CD4-positive, alpha-beta memory T cell (primary cell): ENCODE measurements around the gene GGN. TPM values are rescaled to one million over a fixed set of nuclear protein-coding genes. Genes with fewer than 3 reads are reported as not detected.

Source experiments
- CTCF ChIA-PET: fragments of 350-600 bp; sonication (Branson Sonifier 250); formaldehyde crosslinking; loops from one replicate; lab custom pipeline; 2021; ENCODE audit warnings: inconsistent platforms; ENCODE audit not compliant: partially characterized antibody; lab: Charles Lee
- POLR2A ChIA-PET: fragments of 350-600 bp; sonication (Branson Sonifier 250); formaldehyde crosslinking; loops from one replicate; lab custom pipeline; 2021; ENCODE audit not compliant: partially characterized antibody; lab: Charles Lee
- DNase-seq, 5 donors: peaks; one replicate each; pipeline versions ENCODE4 v3.0.0 to v3.0.0-alpha.2; 2020 to 2022; ENCODE audit warnings: mixed read lengths in 1 of 5
- H3K27ac ChIP-seq: one replicate; pipeline ENCODE4 v1.7.0; 2013; ENCODE audit warnings: low read depth, low read length
- H3K27me3 ChIP-seq: 2 replicates; pipeline ENCODE4 v1.7.0; 2013; ENCODE audit warnings: mild to moderate bottlenecking, low read length, moderate library complexity; ENCODE audit not compliant: insufficient read depth
- H3K36me3 ChIP-seq: 2 replicates; pipeline ENCODE4 v1.7.0; 2013; ENCODE audit warnings: mild to moderate bottlenecking, low read length, moderate library complexity; ENCODE audit not compliant: insufficient read depth
- H3K4me1 ChIP-seq: 2 replicates; pipeline ENCODE4 v1.7.0; 2013; ENCODE audit warnings: mild to moderate bottlenecking, low read length, moderate library complexity; ENCODE audit not compliant: insufficient read depth
- H3K4me3 ChIP-seq, 2 donors: one replicate each; pipeline ENCODE4 v1.7.0; 2013; ENCODE audit warnings: low read length in 2 of 2, mild to moderate bottlenecking in 1 of 2
- H3K9me3 ChIP-seq, 2 donors: one replicate each; pipeline ENCODE4 v1.7.0; 2013; ENCODE audit warnings: low read length in 2 of 2, control low read depth in 1 of 2; ENCODE audit not compliant: control insufficient read depth in 1 of 2
- H3K27ac Mint-ChIP-seq, 7 donors: one replicate each; pipeline ENCODE4 v1.8.0; 2020 to 2021; ENCODE audit warnings: mixed read lengths in 7 of 7, mild to moderate bottlenecking in 6 of 7, inconsistent platforms in 3 of 7, moderate library complexity in 3 of 7
- H3K27me3 Mint-ChIP-seq, 2 donors: one replicate each; pipeline ENCODE4 v1.8.0; 2020 to 2021; ENCODE audit warnings: mixed read lengths in 2 of 2
- H3K36me3 Mint-ChIP-seq, 2 donors: one replicate each; pipeline ENCODE4 v1.8.0; 2020 to 2021; ENCODE audit warnings: mixed read lengths in 2 of 2, inconsistent platforms in 1 of 2, mild to moderate bottlenecking in 1 of 2
- H3K4me1 Mint-ChIP-seq, 4 donors: one replicate each; pipeline ENCODE4 v1.8.0; 2020 to 2021; ENCODE audit warnings: mixed read lengths in 4 of 4, mild to moderate bottlenecking in 1 of 4
- H3K4me3 Mint-ChIP-seq, 8 donors: one replicate each; pipeline ENCODE4 v1.8.0; 2020 to 2021; ENCODE audit warnings: mixed read lengths in 8 of 8, mild to moderate bottlenecking in 7 of 8, moderate library complexity in 6 of 8, inconsistent platforms in 3 of 8
- H3K9me3 Mint-ChIP-seq, 8 donors: one replicate each; pipeline ENCODE4 v1.8.0; 2020 to 2021; ENCODE audit warnings: mixed read lengths in 8 of 8, mild to moderate bottlenecking in 5 of 8, inconsistent platforms in 3 of 8, moderate library complexity in 1 of 8
- intact Hi-C: fragments of 100-400 bp; cut with micrococcal nuclease; formaldehyde crosslinking; loops from one replicate; pipeline ENCODE4 v1.15.1; 2023
- polyA plus RNA-seq, 2 donors: library from polyadenylated mRNA; unstranded; fragments of 300-500 nt; fragmentation: Illumina TruSeq; gene quantifications; one replicate each; pipeline ENCODE4 v1.2.3, GENCODE V29; 2021
- total RNA-seq, 2 experiments: library from RNA; stranded (reverse); gene quantifications; one replicate each; pipeline ENCODE4 v1.2.3, GENCODE V29; 2021

GGN gene
- total and polyA plus RNA-seq, 4 experiments from 2014 or later = 0.15 TPM; not detected in 3

- H3K27me3 ChIP-seq = no peaks in the 10 kb centered on the region
- Mint-ChIP-seq H3K4me3 (peak within 1 kb of the TSS; percentile 89 to 95 (median 90)), H3K27me3 (no peaks in the 10 kb centered on the region), H3K27ac (peak within 1 kb of the TSS; percentile 88 to 97 (median 96)), H3K4me1 (peaks cover 2 to 17% (median 13%) of the 10 kb centered on the region in 4 donors), H3K9me3 (no peaks in the 10 kb centered on the region), H3K36me3 (peaks cover 5 to 14% of the 10 kb centered on the region in 2 donors)
- H3K4me3 ChIP-seq = peak within 1 kb of the TSS; percentile 52 to 94
- DNase-seq = peak; percentile 97 to 99 (median 98)
- H3K27ac ChIP-seq = peak within 1 kb of the TSS; percentile 77
- peaks cover 4% of the 10 kb centered on the region for H3K36me3 ChIP-seq
- intact Hi-C loops = loop anchor here (1.0 to 5.0 kb wide), 11 partner anchors 15 to 549 kb away; partner anchors contain the start of genes CATSPERG, EIF3K, GGN and MRPS12
- ChIA-PET CTCF (interaction anchor here (0.6 to 4.1 kb wide), 60 partner anchors 9 to 676 kb away, joined by 3 to 47 read pairs (median 5); partner anchors contain the start of genes ACTN4, ECH1, EIF3K and GGN), POLR2A (interaction anchor here (0.6 to 4.5 kb wide), 42 partner anchors 9 to 987 kb away, joined by 3 to 77 read pairs (median 5); partner anchors contain the start of genes ACTN4, CATSPERG, ECH1 and EIF3K)
- H3K9me3 ChIP-seq = no peaks in the 10 kb centered on the region
- peaks cover 15% of the 10 kb centered on the region for H3K4me1 ChIP-seq
Observed at GRCh38 chr19:38402967-38403674, 15.3 kb upstream of the GGN start, which contains the start of gene FAM98C. Gene FAM98C (plus strand): TSS chr19:38403093. CDS start chr19:38403154, 61 bp downstream.

- Mint-ChIP-seq H3K27me3 (no peaks in the 10 kb centered on the region), H3K4me3 (peak overlapping the region; percentile 89 to 95 (median 90)), H3K27ac (peak overlapping the region; percentile 88 to 97 (median 96)), H3K36me3 (peaks cover 5 to 14% of the 10 kb centered on the region in 2 donors), H3K9me3 (no peaks in the 10 kb centered on the region), H3K4me1 (peaks cover 2 to 17% (median 13%) of the 10 kb centered on the region in 4 donors)
- ChIA-PET CTCF (interaction anchor here (0.6 to 4.1 kb wide), 58 partner anchors 8 to 677 kb away, joined by 3 to 47 read pairs (median 5); partner anchors contain the start of genes ACTN4, ECH1, EIF3K and GGN), POLR2A (interaction anchor here (0.6 to 4.5 kb wide), 39 partner anchors 8 to 987 kb away, joined by 3 to 77 read pairs (median 5); partner anchors contain the start of genes ACTN4, CATSPERG, ECH1 and EIF3K)
- H3K4me3 ChIP-seq = peak overlapping the region in 1 of 2 donors; percentile 71
- peaks cover 15% of the 10 kb centered on the region for H3K4me1 ChIP-seq
- intact Hi-C loops = loop anchor here (1.0 to 5.0 kb wide), 5 partner anchors 28 to 468 kb away; partner anchors contain the start of genes EIF3K and PSMD8
- no peaks in the 10 kb centered on the region for H3K9me3 ChIP-seq
- no peaks in the 10 kb centered on the region for H3K27me3 ChIP-seq
- DNase-seq = no peak
- H3K36me3 ChIP-seq = peaks cover 4% of the 10 kb centered on the region
- peak overlapping the region; percentile 61 for H3K27ac ChIP-seq
Observed at GRCh38 chr19:38402623-38402966, 14.8 kb upstream of the GGN start.

GRCh38 chr19:38401148-38401547, 13.3 kb upstream of the GGN start:
- intact Hi-C loops = loop anchor here (5.0 kb wide), 1 partner anchor 331 kb away; no protein-coding TSS in a partner anchor
- no peak for DNase-seq
- POLR2A ChIA-PET = interaction anchor here (1.3 to 4.5 kb wide), 3 partner anchors 13 to 529 kb away, joined by 5 to 77 read pairs (median 28); partner anchors contain the start of genes GGN, MRPS12, PSMD8 and SARS2
- H3K4me3 ChIP-seq = no peak overlapping the region
- H3K36me3 ChIP-seq = no peaks in the 10 kb centered on the region
- no peaks in the 10 kb centered on the region for H3K27me3 ChIP-seq
- Mint-ChIP-seq H3K27ac (peak overlapping the region in 3 of 7 donors; percentile 11 to 88 (median 35)), H3K36me3 (peaks cover 0 to 10% of the 10 kb centered on the region in 2 donors), H3K9me3 (no peaks in the 10 kb centered on the region), H3K4me3 (peak overlapping the region in 1 of 8 donors; percentile 22), H3K4me1 (peaks cover 8 to 30% (median 21%) of the 10 kb centered on the region in 4 donors), H3K27me3 (no peaks in the 10 kb centered on the region)
- CTCF ChIA-PET = interaction anchor here (1.5 kb wide), 1 partner anchor 529 kb away, joined by 8 read pairs; the partner anchor contains the start of genes MRPS12 and SARS2
- peaks cover 23% of the 10 kb centered on the region for H3K4me1 ChIP-seq
- H3K27ac ChIP-seq = no peak overlapping the region
- no peaks in the 10 kb centered on the region for H3K9me3 ChIP-seq

GRCh38 chr19:38400361-38400760, 12.5 kb upstream of the GGN start:
- H3K27me3 ChIP-seq = no peaks in the 10 kb centered on the region
- peaks cover 8 to 30% (median 21%) of the 10 kb centered on the region in 4 donors for H3K4me1 Mint-ChIP-seq
- no peaks in the 10 kb centered on the region for H3K9me3 Mint-ChIP-seq
- DNase-seq = no peak
- intact Hi-C loops = loop anchor here (5.0 kb wide), 1 partner anchor 332 kb away; no protein-coding TSS in a partner anchor
- no peaks in the 10 kb centered on the region for H3K36me3 ChIP-seq
- H3K27me3 Mint-ChIP-seq = no peaks in the 10 kb centered on the region
- POLR2A ChIA-PET = interaction anchor here (0.6 to 1.3 kb wide), 2 partner anchors 13 to 369 kb away, joined by 3 to 5 read pairs; partner anchors contain the start of gene GGN
- H3K4me3 ChIP-seq = no peak overlapping the region
- CTCF ChIA-PET = interaction anchor here (1.5 kb wide), 1 partner anchor 530 kb away, joined by 8 read pairs; the partner anchor contains the start of genes MRPS12 and SARS2
- peak overlapping the region in 4 of 7 donors; percentile 13 to 73 (median 58) for H3K27ac Mint-ChIP-seq
- H3K27ac ChIP-seq = no peak overlapping the region
- H3K36me3 Mint-ChIP-seq = peaks cover 0 to 7% of the 10 kb centered on the region in 2 donors
- H3K4me3 Mint-ChIP-seq = peak overlapping the region in 1 of 8 donors; percentile 1
- H3K4me1 ChIP-seq = peaks cover 26% of the 10 kb centered on the region
- no peaks in the 10 kb centered on the region for H3K9me3 ChIP-seq

- Mint-ChIP-seq H3K27me3 (no peaks in the 10 kb centered on the region), H3K4me3 (no peak overlapping the region), H3K27ac (peak overlapping the region in 1 of 7 donors; percentile 58), H3K9me3 (no peaks in the 10 kb centered on the region), H3K4me1 (peaks cover 13 to 36% (median 22%) of the 10 kb centered on the region in 4 donors), H3K36me3 (peaks cover 0 to 4% of the 10 kb centered on the region in 2 donors)
- peaks cover 27% of the 10 kb centered on the region for H3K4me1 ChIP-seq
- intact Hi-C loops = no loop called here
- H3K36me3 ChIP-seq = no peaks in the 10 kb centered on the region
- no peaks in the 10 kb centered on the region for H3K27me3 ChIP-seq
- ChIA-PET POLR2A (interaction anchor here (0.6 to 1.3 kb wide), 2 partner anchors 12 to 370 kb away, joined by 3 to 5 read pairs; partner anchors contain the start of gene GGN), CTCF (interaction anchor here (1.5 kb wide), 1 partner anchor 531 kb away, joined by 8 read pairs; the partner anchor contains the start of genes MRPS12 and SARS2)
- no peak overlapping the region for H3K4me3 ChIP-seq
- no peak overlapping the region for H3K27ac ChIP-seq
- H3K9me3 ChIP-seq = no peaks in the 10 kb centered on the region
- DNase-seq = no peak
Observed at GRCh38 chr19:38399537-38399936, 11.7 kb upstream of the GGN start.

- Histone ChIP-seq H3K9me3 (no peaks in the 10 kb centered on the region), H3K27me3 (no peaks in the 10 kb centered on the region), H3K4me3 (no peak overlapping the region), H3K36me3 (no peaks in the 10 kb centered on the region), H3K27ac (no peak overlapping the region), H3K4me1 (peaks cover 27% of the 10 kb centered on the region)
- peaks cover 0 to 4% of the 10 kb centered on the region in 2 donors for H3K36me3 Mint-ChIP-seq
- no peak overlapping the region for H3K27ac Mint-ChIP-seq
- H3K9me3 Mint-ChIP-seq = no peaks in the 10 kb centered on the region
- H3K27me3 Mint-ChIP-seq = no peaks in the 10 kb centered on the region
- POLR2A ChIA-PET = no interaction called here
- no peak overlapping the region for H3K4me3 Mint-ChIP-seq
- CTCF ChIA-PET = no interaction called here
- intact Hi-C loops = no loop called here
- peaks cover 12 to 37% (median 22%) of the 10 kb centered on the region in 4 donors for H3K4me1 Mint-ChIP-seq
- DNase-seq = no peak
Observed at GRCh38 chr19:38399081-38399480, 11.2 kb upstream of the GGN start.
